Lung (tissue), 12 donors: ENCODE measurements around the gene STAT5B. TPM values are rescaled to one million over a fixed set of nuclear protein-coding genes. Genes with fewer than 3 reads are reported as not detected.
A peak's percentile ranks its signal among the peaks of the same experiment; 100 is the strongest.

ENCODE experiments used
- ATAC-seq: fragments of 200-7000 bp; cut with Tn5 transposase; one replicate; pipeline ENCODE4 v1.9.1; 2020; ENCODE audit warnings: moderate number of reproducible peaks; ENCODE audit not compliant: insufficient read depth, low FRiP score
- DNase-seq, 3 donors: peaks; one replicate each; pipeline ENCODE4 v3.0.0-alpha.2; 2013 to 2017
- H3K27ac ChIP-seq, 2 donors: one replicate each; pipeline ENCODE4 v1.5.1; 2013; ENCODE audit warnings: mild to moderate bottlenecking in 2 of 2, moderate library complexity in 2 of 2, control low read depth in 1 of 2, inconsistent platforms in 1 of 2, low read depth in 1 of 2, low read length in 1 of 2
- H3K27me3 ChIP-seq, 3 donors: one replicate each; pipeline ENCODE4 v1.5.1; 2013; ENCODE audit warnings: low read length in 2 of 3; ENCODE audit not compliant: control insufficient read depth in 3 of 3, insufficient read depth in 3 of 3
- H3K36me3 ChIP-seq, 4 donors: one replicate each; pipeline ENCODE4 v1.5.1; 2013; ENCODE audit warnings: low read length in 4 of 4, mild to moderate bottlenecking in 1 of 4, moderate library complexity in 1 of 4; ENCODE audit not compliant: control insufficient read depth in 4 of 4, insufficient read depth in 4 of 4
- H3K4me1 ChIP-seq, 5 donors: one replicate each; pipeline ENCODE4 v1.5.1; 2013; ENCODE audit warnings: low read length in 5 of 5, mild to moderate bottlenecking in 2 of 5, moderate library complexity in 1 of 5; ENCODE audit not compliant: control insufficient read depth in 5 of 5, insufficient read depth in 5 of 5
- H3K4me3 ChIP-seq: one replicate; pipeline ENCODE4 v1.5.1; 2013; ENCODE audit warnings: mild to moderate bottlenecking, control low read depth, moderate library complexity
- H3K9ac ChIP-seq, 2 donors: one replicate each; pipeline ENCODE4 v1.5.1; 2013; ENCODE audit warnings: low read length in 2 of 2, control low read depth in 1 of 2; ENCODE audit not compliant: insufficient read depth in 1 of 2
- H3K9me3 ChIP-seq, 4 donors: one replicate each; pipeline ENCODE4 v1.5.1; 2013; ENCODE audit warnings: low read length in 3 of 4, mild to moderate bottlenecking in 1 of 4, moderate library complexity in 1 of 4; ENCODE audit not compliant: control insufficient read depth in 4 of 4, insufficient read depth in 3 of 4
- WGBS, 2 donors: extraction: QIAGEN DNeasy Blood & Tissue Kit; methylation state at CpG; one replicate each; pipeline ENCODE4 v1.1.7; 2013; 5-methylcytosine and 5-hydroxymethylcytosine counted together
- polyA plus RNA-seq, 2 donors: library from polyadenylated mRNA; stranded (reverse); fragments of 200-250 nt; gene quantifications; one replicate each; pipeline ENCODE4 v1.2.1, GENCODE V29; 2013
- total RNA-seq, 2 donors: library from RNA; depleted of rRNA in 1 of 2; stranded (reverse); fragments of >200 nt in 1 of 2; gene quantifications; one replicate each; pipeline ENCODE4 v1.2.1, GENCODE V29; 2014 to 2021
- TF ChIP-seq, protein P1 (sequence below): IDR thresholded peaks from 2 replicates; pipeline ENCODE4 v1.5.1; 2012; ENCODE audit warnings: mild to moderate bottlenecking; ENCODE audit errors: control extremely low read depth, extremely low read depth
- donor health status: control.
- donor health status: control.
- donor health status: Bipolar disorder and iron deficiency.
- donor health status: healthy.
- donor health status: DM: yes; HTN: yes; CAD: no.

STAT5B gene
- total and polyA plus RNA-seq, 4 donors, result 23.3 to 53.6 (median 48.1) TPM

- H3K27ac ChIP-seq, result no peak overlapping the region
- TF ChIP-seq, protein P1, sequence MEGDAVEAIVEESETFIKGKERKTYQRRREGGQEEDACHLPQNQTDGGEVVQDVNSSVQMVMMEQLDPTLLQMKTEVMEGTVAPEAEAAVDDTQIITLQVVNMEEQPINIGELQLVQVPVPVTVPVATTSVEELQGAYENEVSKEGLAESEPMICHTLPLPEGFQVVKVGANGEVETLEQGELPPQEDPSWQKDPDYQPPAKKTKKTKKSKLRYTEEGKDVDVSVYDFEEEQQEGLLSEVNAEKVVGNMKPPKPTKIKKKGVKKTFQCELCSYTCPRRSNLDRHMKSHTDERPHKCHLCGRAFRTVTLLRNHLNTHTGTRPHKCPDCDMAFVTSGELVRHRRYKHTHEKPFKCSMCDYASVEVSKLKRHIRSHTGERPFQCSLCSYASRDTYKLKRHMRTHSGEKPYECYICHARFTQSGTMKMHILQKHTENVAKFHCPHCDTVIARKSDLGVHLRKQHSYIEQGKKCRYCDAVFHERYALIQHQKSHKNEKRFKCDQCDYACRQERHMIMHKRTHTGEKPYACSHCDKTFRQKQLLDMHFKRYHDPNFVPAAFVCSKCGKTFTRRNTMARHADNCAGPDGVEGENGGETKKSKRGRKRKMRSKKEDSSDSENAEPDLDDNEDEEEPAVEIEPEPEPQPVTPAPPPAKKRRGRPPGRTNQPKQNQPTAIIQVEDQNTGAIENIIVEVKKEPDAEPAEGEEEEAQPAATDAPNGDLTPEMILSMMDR, result no peak
- no peak overlapping the region for H3K9ac ChIP-seq
- no peaks in the 10 kb centered on the region for H3K9me3 ChIP-seq
- no peaks in the 10 kb centered on the region for H3K36me3 ChIP-seq
- H3K27me3 ChIP-seq, result peaks cover 0 to 3% (median 0%) of the 10 kb centered on the region in 3 donors
- H3K4me3 ChIP-seq, result no peak overlapping the region
- DNase-seq (no peak), ATAC-seq (no peak)
- WGBS, 2 donors, result 96 to 97% methylated on average over 7 of the region's 7 CpGs
- H3K4me1 ChIP-seq, result peaks cover 0 to 17% (median 10%) of the 10 kb centered on the region in 5 donors
Measured at GRCh38 chr17:42284566-42284965, 8.4 kb upstream of the STAT5B start.

- TF ChIP-seq, protein P1, result no peak
Measured at GRCh38 chr17:42284024-42284369, 7.8 kb upstream of the STAT5B start.

GRCh38 chr17:42283241-42284023 is 7.2 kb upstream of the STAT5B start:
- ATAC-seq, result no peak

More at GRCh38 chr17:42284024-42284369, 7.8 kb upstream of the STAT5B start:
- H3K4me3 ChIP-seq, result no peak overlapping the region
- H3K27me3 ChIP-seq, result peaks cover 0 to 3% (median 0%) of the 10 kb centered on the region in 3 donors
- no peak overlapping the region for H3K9ac ChIP-seq
- H3K4me1 ChIP-seq, result peaks cover 0 to 15% (median 10%) of the 10 kb centered on the region in 5 donors
- DNase-seq (no peak), ATAC-seq (no peak)
- H3K27ac ChIP-seq, result no peak overlapping the region
- WGBS, 2 donors, result 91 to 96% methylated on average over 5 of the region's 5 CpGs
- H3K36me3 ChIP-seq, result no peaks in the 10 kb centered on the region
- H3K9me3 ChIP-seq, result no peaks in the 10 kb centered on the region

More at GRCh38 chr17:42283241-42284023, 7.2 kb upstream of the STAT5B start:
- no peak overlapping the region for H3K4me3 ChIP-seq
- no peak for DNase-seq
- WGBS, 2 donors, result 74 to 86% methylated on average over 7 of the region's 7 CpGs
- H3K36me3 ChIP-seq, result no peaks in the 10 kb centered on the region
- no peak overlapping the region for H3K9ac ChIP-seq
- TF ChIP-seq, protein P1, result no peak
- H3K4me1 ChIP-seq, result peaks cover 0 to 15% (median 8%) of the 10 kb centered on the region in 5 donors
- H3K27me3 ChIP-seq, result peaks cover 0 to 3% (median 0%) of the 10 kb centered on the region in 3 donors
- H3K27ac ChIP-seq, result peak overlapping the region in 1 of 2 donors; percentile 17
- H3K9me3 ChIP-seq, result no peaks in the 10 kb centered on the region
